Epithelial cell of proximal tubule (primary cell): ENCODE data around the gene SLC23A2. TPM values are rescaled to one million over a fixed set of nuclear protein-coding genes. Genes with fewer than 3 reads are reported as not detected.

Source experiments
- DNase-seq: peaks from one replicate; pipeline ENCODE4 v3.0.0-alpha.2; 2011; ENCODE audit warnings: low read depth
- H3K4me3 ChIP-seq: 2 replicates; pipeline ENCODE4 v1.5.1; 2011; ENCODE audit warnings: low read depth, mild to moderate bottlenecking, low read length
- total RNA-seq: library from RNA; depleted of rRNA; stranded (reverse); fragments of >200 nt; gene quantifications from 2 replicates; pipeline ENCODE4 v1.2.3, GENCODE V29; 2015
- TF ChIP-seq, protein P1 (sequence below): conservative IDR thresholded peaks from 2 replicates; pipeline ENCODE4 v1.5.1; 2012; ENCODE audit warnings: low read depth, mild to moderate bottlenecking, low read length

Gene SLC23A2
- total RNA-seq, 1 donor from 2014 or later = 5.3 TPM

DNA sequence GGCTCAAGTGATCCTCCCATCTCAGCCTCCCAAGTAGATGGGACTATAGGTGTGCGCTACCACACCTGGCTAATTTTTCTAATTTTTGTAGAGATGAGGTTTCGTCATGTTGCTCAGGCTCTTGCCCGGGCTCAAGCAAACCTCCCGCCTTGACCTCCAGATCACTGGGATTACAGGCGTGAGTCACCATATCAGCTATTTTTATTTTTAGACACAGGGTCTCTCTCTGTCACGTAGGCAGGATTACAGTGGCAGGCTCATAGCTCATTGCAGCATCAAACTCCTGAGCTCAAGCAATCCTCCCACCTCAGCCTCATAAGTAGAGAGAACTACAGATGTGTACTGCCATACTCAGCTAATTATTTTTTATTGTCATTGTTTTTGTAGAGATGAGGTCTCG, 41.7 kb downstream of the SLC23A2 start:
- TF ChIP-seq, protein P1, sequence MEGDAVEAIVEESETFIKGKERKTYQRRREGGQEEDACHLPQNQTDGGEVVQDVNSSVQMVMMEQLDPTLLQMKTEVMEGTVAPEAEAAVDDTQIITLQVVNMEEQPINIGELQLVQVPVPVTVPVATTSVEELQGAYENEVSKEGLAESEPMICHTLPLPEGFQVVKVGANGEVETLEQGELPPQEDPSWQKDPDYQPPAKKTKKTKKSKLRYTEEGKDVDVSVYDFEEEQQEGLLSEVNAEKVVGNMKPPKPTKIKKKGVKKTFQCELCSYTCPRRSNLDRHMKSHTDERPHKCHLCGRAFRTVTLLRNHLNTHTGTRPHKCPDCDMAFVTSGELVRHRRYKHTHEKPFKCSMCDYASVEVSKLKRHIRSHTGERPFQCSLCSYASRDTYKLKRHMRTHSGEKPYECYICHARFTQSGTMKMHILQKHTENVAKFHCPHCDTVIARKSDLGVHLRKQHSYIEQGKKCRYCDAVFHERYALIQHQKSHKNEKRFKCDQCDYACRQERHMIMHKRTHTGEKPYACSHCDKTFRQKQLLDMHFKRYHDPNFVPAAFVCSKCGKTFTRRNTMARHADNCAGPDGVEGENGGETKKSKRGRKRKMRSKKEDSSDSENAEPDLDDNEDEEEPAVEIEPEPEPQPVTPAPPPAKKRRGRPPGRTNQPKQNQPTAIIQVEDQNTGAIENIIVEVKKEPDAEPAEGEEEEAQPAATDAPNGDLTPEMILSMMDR = no peak
- H3K4me3 ChIP-seq = no peak overlapping the region
- DNase-seq = no peak

DNA sequence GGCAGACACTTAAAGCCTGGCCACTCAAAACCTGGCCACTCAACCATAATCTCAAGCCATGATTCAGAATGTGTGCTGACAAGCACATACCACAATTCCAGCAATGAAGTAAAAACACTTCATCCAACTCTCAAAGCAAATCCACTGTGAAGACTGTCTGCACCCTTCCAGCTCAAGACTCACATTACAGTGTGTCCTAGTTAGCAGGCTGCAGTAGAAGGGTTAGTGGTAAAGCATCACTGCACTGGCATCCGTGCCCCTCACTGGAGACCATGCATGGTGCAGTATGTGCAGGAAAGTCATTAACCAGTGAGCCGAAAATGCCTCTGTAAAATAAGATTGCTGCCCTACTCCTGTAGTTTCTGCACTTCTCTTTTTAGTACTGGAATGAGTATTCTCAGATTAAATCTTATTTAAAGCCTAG, 43.4 kb downstream of the SLC23A2 start:
- no peak overlapping the region for H3K4me3 ChIP-seq
- TF ChIP-seq, protein P1 = no peak
- no peak for DNase-seq

DNA sequence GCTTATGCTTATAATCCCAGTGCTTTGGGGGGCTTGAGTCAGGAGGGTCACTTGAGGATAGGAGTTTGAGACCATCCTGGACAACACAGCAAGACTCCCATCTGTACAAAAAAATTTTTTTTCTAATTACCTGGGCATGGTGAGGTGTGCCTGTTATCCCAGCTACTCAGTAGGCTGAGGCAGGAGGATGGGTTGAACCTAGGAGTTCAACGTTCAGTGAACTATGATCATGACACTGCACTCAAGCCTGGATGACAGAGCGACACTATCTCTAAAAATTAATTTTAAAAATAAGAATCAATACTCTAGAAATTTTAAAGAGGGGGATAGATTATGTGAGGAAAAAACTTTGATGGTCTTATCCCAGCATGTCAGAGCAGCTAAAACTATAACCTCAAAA, 44.1 kb downstream of the SLC23A2 start:
- no peak overlapping the region for H3K4me3 ChIP-seq
- TF ChIP-seq, protein P1 = no peak
- DNase-seq = no peak

DNA sequence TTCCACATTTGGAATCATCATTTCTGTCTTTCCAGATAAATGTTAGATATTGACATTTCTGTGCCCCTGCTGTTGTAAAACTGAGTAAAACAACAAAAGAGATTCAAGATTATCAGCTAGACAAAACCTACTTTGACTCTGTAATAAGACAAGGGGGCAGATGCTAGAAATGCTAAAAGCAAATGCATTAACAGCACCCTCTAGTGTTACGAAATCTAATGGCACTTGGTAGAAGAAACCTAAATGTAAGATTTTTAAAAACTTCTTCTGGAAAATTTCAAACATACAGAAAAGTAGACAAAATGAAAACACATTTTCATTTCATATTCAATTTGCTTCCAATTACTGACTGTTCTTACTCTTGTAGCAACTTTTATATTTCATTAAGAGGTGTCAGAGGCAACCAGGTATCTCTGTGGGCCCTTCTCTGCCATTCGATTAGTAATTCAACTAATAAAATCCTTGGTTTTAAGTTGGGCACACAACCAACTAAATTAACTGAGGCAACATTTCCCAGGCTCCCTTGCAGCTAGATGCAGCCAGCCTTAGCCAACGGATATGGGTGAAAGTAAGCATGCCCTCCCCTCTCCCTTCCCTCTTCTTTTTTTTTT, 45.0 kb downstream of the SLC23A2 start:
- no peak for DNase-seq
- no peak overlapping the region for H3K4me3 ChIP-seq
- TF ChIP-seq, protein P1 = peak; percentile 85

DNA sequence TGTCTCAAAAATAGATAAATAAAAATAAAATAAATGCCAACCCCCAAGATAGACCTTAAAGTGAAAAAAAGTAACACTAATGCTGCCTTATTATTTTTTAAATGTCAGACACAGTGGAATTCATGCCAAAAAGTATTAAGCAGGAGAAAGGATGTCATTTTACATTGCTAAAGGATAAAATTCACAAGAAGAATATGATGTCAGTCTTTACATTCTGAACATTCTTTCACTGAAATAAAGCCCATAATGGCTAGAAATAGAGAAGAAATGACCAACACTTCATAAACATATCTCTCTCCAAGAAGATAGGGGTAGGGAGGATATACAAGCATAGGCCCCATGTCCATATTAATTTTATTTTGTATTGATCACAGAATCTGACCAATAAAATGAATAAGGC, 47.4 kb downstream of the SLC23A2 start:
- H3K4me3 ChIP-seq = no peak overlapping the region
- DNase-seq = no peak
- TF ChIP-seq, protein P1 = no peak

DNA sequence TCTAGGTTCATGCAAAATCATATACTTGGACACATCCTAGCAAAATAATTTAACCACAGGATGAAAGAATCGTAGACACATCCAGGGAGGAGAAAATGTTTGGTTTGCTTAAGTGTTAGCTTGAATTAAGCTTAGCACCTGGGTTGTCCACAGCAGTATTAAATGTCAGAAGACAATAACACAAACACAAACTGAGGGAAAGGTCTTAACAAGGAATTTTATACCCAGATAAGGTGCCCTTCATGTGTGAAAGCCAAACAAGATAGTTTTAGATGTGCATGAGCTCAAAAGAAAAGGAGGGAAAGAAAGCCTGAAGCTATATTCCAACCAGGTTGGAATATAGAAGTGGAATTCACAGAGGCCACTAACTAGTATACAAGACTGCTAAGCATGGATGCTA, 49.1 kb downstream of the SLC23A2 start:
- no peak for DNase-seq
- no peak overlapping the region for H3K4me3 ChIP-seq
- TF ChIP-seq, protein P1 = no peak

DNA sequence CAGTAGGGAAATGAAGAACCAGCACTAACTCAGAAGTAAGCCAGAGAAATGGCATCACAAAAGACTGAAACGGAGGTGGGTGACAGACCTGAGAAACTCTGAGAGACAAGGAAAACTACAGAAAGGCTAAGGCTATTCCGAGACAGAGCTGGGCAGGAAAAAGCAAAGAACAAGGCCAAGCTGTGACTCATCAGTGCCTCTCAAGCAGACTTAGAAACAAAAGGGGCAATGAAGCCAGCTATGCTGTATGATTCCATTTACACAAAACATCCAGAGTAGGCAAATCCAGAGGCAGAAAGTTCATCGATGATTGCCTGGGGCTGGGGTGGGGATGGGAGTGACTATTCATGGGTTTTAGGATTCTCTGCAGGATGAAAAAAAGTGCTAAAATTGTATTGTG, 50.0 kb downstream of the SLC23A2 start:
- DNase-seq = no peak
- TF ChIP-seq, protein P1 = no peak
- H3K4me3 ChIP-seq = no peak overlapping the region
